Activated gamma-delta T cell treated with anti-CD3 and anti-CD28 coated beads, Interleukin-2, amount 50 U/mL, for 16 hours (primary cell): ENCODE measurements around the gene RGPD8.
"Not testable (repeated sequence)": the region's sequence is repeated elsewhere in the genome, so short reads cannot be mapped to it uniquely, and the experiment has no call there.

Experiments used
- DNase-seq: peaks from one replicate; pipeline ENCODE4 v3.0.0-alpha.2; 2020; ENCODE audit warnings: low read depth

RGPD8 gene

GRCh38 chr2:112433480-112433879 lies at the start of gene RGPD8:
RGPD8 (minus strand) TSS chr2:112433645; CDS start chr2:112433453, 192 bp downstream.
- peak; percentile 87 for DNase-seq

GRCh38 chr2:112483042-112483473 lies 49.6 kb upstream of the RGPD8 start:
- DNase-seq: no peak

DNA sequence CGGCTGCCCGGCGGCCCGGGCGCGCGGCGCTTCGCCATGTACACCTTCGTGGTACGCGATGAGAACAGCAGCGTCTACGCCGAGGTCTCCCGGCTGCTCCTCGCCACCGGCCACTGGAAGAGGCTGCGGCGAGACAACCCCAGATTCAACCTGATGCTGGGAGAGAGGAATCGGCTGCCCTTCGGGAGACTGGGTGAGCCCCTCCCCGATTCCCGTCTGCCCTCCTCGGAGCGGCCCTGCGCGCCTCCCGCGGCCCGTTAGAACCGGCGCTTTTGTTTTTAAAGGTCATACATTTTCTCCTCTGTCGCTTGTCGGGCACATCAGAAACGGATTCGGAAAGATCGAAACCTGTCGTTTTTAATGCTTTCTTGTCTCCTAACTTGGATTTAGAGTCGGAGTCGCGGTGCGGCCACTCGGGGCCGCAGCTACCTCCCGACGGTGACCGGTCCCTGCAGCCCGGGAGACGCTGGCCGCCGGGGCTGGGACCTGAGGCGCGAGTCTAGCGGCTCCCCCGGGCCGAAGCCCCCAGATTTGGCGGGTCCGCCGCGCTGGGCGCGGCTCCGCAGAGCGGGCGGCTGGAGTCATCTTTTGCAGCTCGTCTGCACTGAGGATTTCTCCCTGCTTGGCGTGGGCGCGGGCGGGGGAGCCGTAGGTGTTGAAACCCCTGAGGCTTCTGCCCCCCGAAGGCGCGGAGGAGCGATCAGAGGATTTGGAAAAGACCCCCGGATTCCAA lies 49.0 kb upstream of the RGPD8 start:
- peak; percentile 3 for DNase-seq

GRCh38 chr2:112481528-112482233 lies 48.2 kb upstream of the RGPD8 start, which contains the start of gene TTL:
TTL (plus strand) TSS chr2:112482156; CDS start chr2:112482345, 189 bp downstream.
- DNase-seq: peak; percentile 63

DNA sequence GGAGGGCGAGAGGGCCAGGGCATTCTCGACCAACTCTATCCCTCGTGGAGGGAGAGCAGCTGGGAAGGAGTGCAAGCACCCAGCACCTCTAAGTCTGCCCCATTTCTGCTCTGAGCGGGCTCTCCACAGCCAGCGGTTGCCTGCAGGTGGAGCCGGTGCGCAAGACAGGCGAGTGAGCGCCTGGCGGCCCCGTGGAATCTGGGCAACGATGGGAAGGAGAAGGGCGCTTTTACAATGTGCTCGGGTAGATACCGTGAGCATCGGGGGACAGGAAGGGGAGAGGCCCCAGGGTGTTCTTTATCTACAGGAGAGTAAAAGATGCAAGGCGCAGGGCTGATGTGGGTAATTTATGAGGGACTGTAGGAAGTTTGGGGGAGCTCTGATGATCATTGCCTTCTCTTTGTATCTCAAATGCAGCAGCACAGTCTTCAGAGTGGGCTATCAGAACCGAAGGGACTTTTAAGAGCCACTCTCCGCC lies 47.6 kb upstream of the RGPD8 start:
- DNase-seq: peak; percentile 73

DNA sequence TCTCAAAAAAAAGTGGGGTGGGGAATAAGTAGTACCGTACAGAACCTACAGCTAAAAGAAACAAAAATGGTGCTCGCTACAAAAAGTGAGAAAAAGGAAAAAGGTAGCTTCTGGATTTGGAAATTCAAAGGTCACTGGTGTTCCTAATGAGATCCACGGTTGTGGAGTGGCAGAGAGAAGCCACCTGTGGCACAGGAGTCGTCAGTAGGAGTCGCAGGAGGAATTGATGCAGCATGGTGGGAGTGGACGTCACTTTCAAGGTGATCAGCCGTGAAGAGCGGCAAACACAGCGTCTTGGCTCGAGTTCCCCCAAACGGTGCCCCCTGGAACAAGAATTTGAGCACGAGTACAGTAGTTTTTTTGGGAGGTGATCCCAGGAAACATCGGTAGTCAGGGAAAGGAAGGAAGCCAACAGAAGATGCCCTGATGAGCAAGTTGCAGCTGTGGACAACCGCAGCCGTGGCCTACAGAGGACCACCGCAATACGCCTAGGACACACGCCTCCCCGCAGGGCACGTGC lies 47.1 kb upstream of the RGPD8 start:
- no peak for DNase-seq

DNA sequence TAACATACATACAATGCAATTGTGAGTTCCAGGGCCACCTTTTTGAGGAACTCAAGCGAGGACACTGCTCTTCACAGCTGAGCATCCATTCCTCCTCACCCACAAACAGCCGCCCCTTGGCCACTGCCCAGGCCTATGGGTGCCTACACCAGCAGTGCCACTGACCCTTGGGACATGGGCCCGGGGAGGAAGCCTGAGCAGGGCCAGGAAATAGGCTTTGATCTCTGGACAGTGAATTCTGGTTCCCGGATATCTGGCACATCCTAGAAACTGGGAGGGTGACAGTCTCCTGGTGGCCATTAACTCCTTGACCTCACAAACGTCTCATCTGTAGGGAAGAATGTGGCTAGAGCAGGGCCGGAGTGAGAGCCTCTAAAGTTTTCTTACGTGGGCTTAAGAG lies 43.0 kb upstream of the RGPD8 start:
- no peak for DNase-seq

DNA sequence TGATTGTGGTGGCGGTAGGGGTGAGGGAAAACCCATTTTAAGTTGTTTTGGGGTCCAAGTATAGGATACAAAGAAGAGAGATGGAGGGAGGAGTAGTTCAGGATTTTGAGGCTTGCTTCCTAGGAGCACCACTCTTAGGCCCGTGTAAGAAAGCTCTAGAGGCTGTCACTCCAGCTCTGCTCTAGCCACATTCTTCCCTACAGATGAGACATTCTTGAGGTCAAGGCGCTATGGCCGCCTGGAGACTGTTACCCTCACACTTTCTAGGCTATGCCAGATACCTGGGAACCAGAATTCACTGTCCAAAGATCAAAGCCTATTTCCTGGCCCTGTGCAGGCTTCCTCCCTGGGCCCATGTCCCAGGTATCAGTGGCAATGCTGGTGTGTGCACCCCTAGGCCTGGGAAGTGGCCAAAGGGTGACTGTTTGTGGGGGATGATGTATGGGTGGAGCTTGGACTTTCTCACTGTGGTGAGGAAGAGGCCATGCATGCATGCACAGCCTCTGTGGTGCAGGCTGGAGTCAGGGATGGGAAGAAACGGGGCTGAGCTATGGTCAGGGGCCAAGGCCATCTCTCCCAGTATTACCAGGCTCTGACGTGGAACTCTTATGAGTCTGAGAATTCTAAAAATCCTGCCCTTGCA lies 41.5 kb upstream of the RGPD8 start:
- DNase-seq: no peak

GRCh38 chr2:112472547-112473263 lies 39.3 kb upstream of the RGPD8 start:
- no peak for DNase-seq

DNA sequence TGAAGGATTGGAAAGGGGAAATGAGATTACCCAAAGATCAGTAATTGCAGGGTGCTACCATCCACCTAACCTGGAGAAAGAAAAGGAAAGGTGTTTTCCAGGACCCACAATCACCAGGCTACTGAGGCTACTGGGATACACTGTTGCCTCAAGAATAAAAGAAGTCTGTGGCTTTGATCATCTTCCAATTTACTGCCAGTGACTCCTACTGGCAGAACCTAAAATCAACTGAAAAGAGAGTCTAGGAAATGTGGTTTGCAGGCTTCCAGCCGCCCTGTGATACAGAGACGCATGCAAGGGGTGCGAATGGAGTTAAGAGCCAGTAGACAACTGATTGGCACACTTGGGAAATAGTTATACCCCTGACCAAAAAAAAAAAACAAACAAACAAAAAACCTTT lies 31.9 kb upstream of the RGPD8 start:
- no peak for DNase-seq

DNA sequence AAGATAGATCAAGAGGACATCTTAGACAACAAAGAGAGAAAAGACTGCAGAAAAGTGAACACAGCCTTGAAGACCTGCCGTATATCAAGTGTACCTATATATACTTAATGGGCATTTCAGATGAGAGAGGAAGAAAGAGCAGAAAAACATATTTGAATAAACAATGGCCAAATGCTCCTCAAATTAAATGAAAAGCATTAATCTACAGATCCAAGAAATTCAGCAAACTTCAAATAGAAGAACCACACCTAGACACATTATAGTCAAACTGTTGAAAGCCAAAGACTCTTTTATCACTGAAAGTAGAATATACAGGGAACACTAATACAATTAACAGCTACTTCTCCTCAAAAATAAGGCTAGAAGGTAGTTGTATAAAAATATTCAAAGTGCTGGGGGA lies 29.8 kb upstream of the RGPD8 start:
- no peak for DNase-seq

GRCh38 chr2:112462178-112462577 lies 28.7 kb upstream of the RGPD8 start:
- DNase-seq: no peak

GRCh38 chr2:112459372-112459771 lies 25.9 kb upstream of the RGPD8 start:
- DNase-seq: no peak

DNA sequence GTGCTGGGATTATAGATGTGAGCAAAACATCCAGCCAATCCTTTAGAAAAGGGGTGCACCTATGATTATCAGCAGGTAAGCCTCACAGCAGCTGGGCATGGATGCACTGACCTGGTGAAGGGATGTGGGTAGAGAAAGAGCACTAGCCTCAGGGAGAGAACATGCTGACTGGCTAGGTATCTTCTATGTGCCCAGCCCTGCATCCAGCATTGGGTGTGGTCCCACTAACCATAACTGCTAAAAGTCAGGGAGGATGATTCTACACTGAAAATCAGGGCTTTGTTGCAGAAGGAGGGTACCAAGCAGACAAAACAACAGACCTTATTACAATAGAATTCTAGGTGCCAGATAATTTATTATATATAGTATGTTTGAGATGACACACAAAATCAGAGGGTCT lies 21.1 kb upstream of the RGPD8 start:
- no peak for DNase-seq

GRCh38 chr2:112451317-112451716 lies 17.9 kb upstream of the RGPD8 start:
- DNase-seq: no peak

DNA sequence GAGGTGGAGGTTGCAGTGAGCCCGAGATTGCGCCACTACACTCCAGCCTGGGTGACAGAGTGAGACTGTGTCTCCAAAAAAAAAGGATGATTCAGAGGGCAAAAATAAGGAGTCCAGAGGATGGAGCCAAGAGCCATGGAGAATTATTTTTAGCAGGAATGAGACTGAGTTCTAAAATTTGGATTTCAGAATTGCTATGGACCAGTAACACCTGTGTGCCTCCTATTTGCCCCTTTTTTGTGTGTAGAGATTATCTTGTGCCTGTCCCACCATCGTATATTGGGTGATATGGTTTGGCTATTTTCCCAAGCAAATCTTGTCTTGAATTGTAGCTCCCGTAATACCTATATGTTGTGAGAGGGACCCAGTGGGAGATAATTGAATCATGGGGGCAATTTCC lies 16.4 kb upstream of the RGPD8 start:
- DNase-seq: no peak

DNA sequence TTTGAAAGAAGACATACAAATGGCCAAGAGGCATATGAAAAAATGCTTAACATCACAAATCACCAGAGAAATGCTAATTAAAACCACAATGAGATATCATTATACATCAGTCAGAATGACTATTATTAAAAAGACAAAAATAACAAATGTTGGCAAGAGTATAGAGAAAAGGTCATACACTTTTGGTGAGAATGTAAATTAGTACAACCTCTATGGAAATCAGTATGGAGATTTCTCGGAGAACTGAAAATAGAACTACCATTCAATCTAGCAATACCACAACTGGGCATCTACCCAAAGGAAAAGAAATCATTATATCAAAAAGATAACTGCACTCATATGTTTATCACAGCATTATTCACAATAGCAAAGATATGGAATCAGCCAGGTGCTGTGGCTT lies 10.8 kb upstream of the RGPD8 start:
- not testable (repeated sequence) for DNase-seq

DNA sequence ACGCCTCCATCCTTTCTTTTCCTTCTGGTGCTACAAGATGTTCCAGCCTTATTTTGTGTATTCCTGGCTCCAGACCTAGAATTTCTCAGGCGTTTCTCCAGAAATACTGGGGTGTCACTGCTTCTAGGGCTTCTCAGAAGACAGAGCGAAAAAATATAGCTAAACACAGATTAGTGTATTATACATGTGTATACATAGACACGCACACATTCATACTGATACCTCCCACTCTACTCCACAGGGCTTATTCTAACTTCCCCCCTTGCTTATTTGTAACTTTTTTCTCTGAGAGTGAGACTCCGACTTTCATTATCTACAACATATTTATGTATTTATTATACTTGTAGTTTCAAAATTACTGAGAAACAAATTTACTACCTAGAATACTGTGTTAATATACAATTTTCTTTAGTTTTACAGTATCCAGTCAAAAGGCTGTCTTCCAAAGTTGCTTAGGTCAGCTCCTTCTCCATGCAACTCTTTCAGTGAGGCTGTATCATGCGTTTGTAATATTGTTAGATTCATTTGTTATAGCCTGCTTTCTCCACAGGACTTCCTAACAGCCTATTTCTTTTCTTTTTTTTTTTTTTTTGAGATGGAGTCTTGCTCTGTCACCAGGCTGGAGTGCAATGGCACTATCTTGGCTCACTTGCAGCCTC lies 5.3 kb upstream of the RGPD8 start:
- not testable (repeated sequence) for DNase-seq

- DNase-seq: not testable (repeated sequence)
These were observed 4.0 kb upstream of the RGPD8 start for GRCh38 chr2:112437405-112437831.

GRCh38 chr2:112436993-112437392 lies 3.5 kb upstream of the RGPD8 start:
- DNase-seq: not testable (repeated sequence)

GRCh38 chr2:112435716-112436431 lies 2.4 kb upstream of the RGPD8 start:
- not testable (repeated sequence) for DNase-seq
